Naive thymus-derived CD8-positive, alpha-beta T cell (primary cell): Measurements from ENCODE around the gene KIF20B. TPM values are rescaled to one million over a fixed set of nuclear protein-coding genes. Genes with fewer than 3 reads are reported as not detected.
A peak's percentile ranks its signal among the peaks of the same experiment; 100 is the strongest.
"Not testable (repeated sequence)": the region's sequence is repeated elsewhere in the genome, so short reads cannot be mapped to it uniquely, and the experiment has no call there.

ENCODE experiments used
- ATAC-seq, 2 donors: fragments of 150-1000 bp; cut with Tn5 transposase in 1 of 2; sonication (Bioruptor Pico), chemical (Tn5 transposase) in 1 of 2; 1 replicate in 1 of 2; 2 replicates in 1 of 2; pipeline ENCODE4 v1.10.0; 2021; ENCODE audit warnings: mild to moderate bottlenecking in 2 of 2, moderate library complexity in 2 of 2
- POLR2A ChIA-PET: fragments of 350-600 bp; sonication (Branson Sonifier 250); formaldehyde crosslinking; loops from one replicate; lab custom pipeline; 2021; ENCODE audit warnings: antibody characterized with exemption; lab: Charles Lee
- DNase-seq, 10 donors: peaks; one replicate each; pipeline versions ENCODE4 v3.0.0 to v3.0.0-alpha.2; 2020 to 2022
- H3K27ac Mint-ChIP-seq, 10 donors: one replicate each; pipeline ENCODE4 v1.8.0; 2020 to 2022; ENCODE audit warnings: mild to moderate bottlenecking in 10 of 10, mixed read lengths in 10 of 10, moderate library complexity in 4 of 10, inconsistent platforms in 1 of 10
- H3K27me3 Mint-ChIP-seq, 5 donors: one replicate each; pipeline ENCODE4 v1.8.0; 2021 to 2022; ENCODE audit warnings: mixed read lengths in 5 of 5
- H3K36me3 Mint-ChIP-seq, 3 donors: one replicate each; pipeline ENCODE4 v1.8.0; 2020 to 2022; ENCODE audit warnings: mixed read lengths in 3 of 3, mild to moderate bottlenecking in 2 of 3, inconsistent platforms in 1 of 3
- H3K4me1 Mint-ChIP-seq, 4 donors: one replicate each; pipeline ENCODE4 v1.8.0; 2021 to 2022; ENCODE audit warnings: mixed read lengths in 4 of 4
- H3K4me3 Mint-ChIP-seq, 10 donors: one replicate each; pipeline ENCODE4 v1.8.0; 2020 to 2022; ENCODE audit warnings: mild to moderate bottlenecking in 10 of 10, mixed read lengths in 10 of 10, moderate library complexity in 6 of 10, inconsistent platforms in 1 of 10
- H3K9me3 Mint-ChIP-seq, 9 donors: one replicate each; pipeline ENCODE4 v1.8.0; 2020 to 2022; ENCODE audit warnings: mixed read lengths in 9 of 9, mild to moderate bottlenecking in 3 of 9, inconsistent platforms in 1 of 9, moderate library complexity in 1 of 9
- polyA plus RNA-seq, 3 donors: library from polyadenylated mRNA; unstranded; fragments of 300-500 nt; fragmentation: Illumina TruSeq; gene quantifications; one replicate each; pipeline ENCODE4 v1.2.3, GENCODE V29; 2021
- total RNA-seq, 8 experiments: library from RNA in 2 of 8; stranded (reverse) in 2 of 8; gene quantifications; one replicate each; pipeline ENCODE4 v1.2.3 and lab custom pipeline; 2021 to 2026

KIF20B gene
- total and polyA plus RNA-seq, 5 experiments from 2014 or later = 10.6 to 22.6 (median 18.8) TPM

GRCh38 chr10:89750441-89750840 lies 49.1 kb downstream of the KIF20B start:
- peaks cover 0 to 31% (median 21%) of the 10 kb centered on the region in 3 donors for H3K36me3 Mint-ChIP-seq
- H3K9me3 Mint-ChIP-seq = peaks cover 0 to 2% (median 0%) of the 10 kb centered on the region in 9 donors
- H3K4me3 Mint-ChIP-seq = no peak overlapping the region
- no peak for ATAC-seq
- no peaks in the 10 kb centered on the region for H3K4me1 Mint-ChIP-seq
- POLR2A ChIA-PET = no interaction called here
- no peaks in the 10 kb centered on the region for H3K27me3 Mint-ChIP-seq
- DNase-seq = no peak
- H3K27ac Mint-ChIP-seq = no peak overlapping the region

GRCh38 chr10:89755374-89755773 lies 54.0 kb downstream of the KIF20B start:
- DNase-seq (no peak), ATAC-seq (no peak)
- peaks cover 5 to 57% (median 25%) of the 10 kb centered on the region in 3 donors for H3K36me3 Mint-ChIP-seq
- POLR2A ChIA-PET = interaction anchor here (0.6 kb wide), 1 partner anchor 1992 kb away, joined by 5 read pairs; no protein-coding TSS in a partner anchor
- no peak overlapping the region for H3K4me3 Mint-ChIP-seq
- no peaks in the 10 kb centered on the region for H3K27me3 Mint-ChIP-seq
- H3K4me1 Mint-ChIP-seq = no peaks in the 10 kb centered on the region
- no peaks in the 10 kb centered on the region for H3K9me3 Mint-ChIP-seq
- peak overlapping the region in 1 of 10 donors; percentile 34 for H3K27ac Mint-ChIP-seq

GRCh38 chr10:89759531-89759930 lies 58.1 kb downstream of the KIF20B start:
- POLR2A ChIA-PET = no interaction called here
- no peak for DNase-seq
- ATAC-seq = no peak
- H3K4me3 Mint-ChIP-seq = no peak overlapping the region
- peaks cover 22 to 79% (median 54%) of the 10 kb centered on the region in 3 donors for H3K36me3 Mint-ChIP-seq
- H3K27ac Mint-ChIP-seq = no peak overlapping the region
- no peaks in the 10 kb centered on the region for H3K4me1 Mint-ChIP-seq
- no peaks in the 10 kb centered on the region for H3K27me3 Mint-ChIP-seq
- H3K9me3 Mint-ChIP-seq = peaks cover 0 to 1% (median 0%) of the 10 kb centered on the region in 9 donors

- H3K27me3 Mint-ChIP-seq, H3K27ac Mint-ChIP-seq, H3K4me1 Mint-ChIP-seq, ATAC-seq, H3K9me3 Mint-ChIP-seq, H3K4me3 Mint-ChIP-seq, DNase-seq, POLR2A ChIA-PET: not testable (repeated sequence)
- H3K36me3 Mint-ChIP-seq = peaks cover 21 to 72% (median 62%) of the 10 kb centered on the region in 3 donors
These were observed 62.3 kb downstream of the KIF20B start for GRCh38 chr10:89763671-89764070.

GRCh38 chr10:89771684-89772083 lies 70.3 kb downstream of the KIF20B start:
- no peak for ATAC-seq
- Mint-ChIP-seq H3K27me3 (no peaks in the 10 kb centered on the region), H3K9me3 (no peaks in the 10 kb centered on the region), H3K4me3 (no peak overlapping the region), H3K4me1 (no peaks in the 10 kb centered on the region), H3K36me3 (peaks cover 17 to 59% (median 30%) of the 10 kb centered on the region in 3 donors), H3K27ac (no peak overlapping the region)
- POLR2A ChIA-PET = no interaction called here
- DNase-seq = no peak

- ATAC-seq (no peak), DNase-seq (no peak)
- Mint-ChIP-seq H3K27ac (no peak overlapping the region), H3K27me3 (no peaks in the 10 kb centered on the region), H3K9me3 (no peaks in the 10 kb centered on the region), H3K4me3 (no peak overlapping the region), H3K4me1 (no peaks in the 10 kb centered on the region), H3K36me3 (peaks cover 17 to 60% (median 32%) of the 10 kb centered on the region in 3 donors)
- POLR2A ChIA-PET = no interaction called here
These were observed 71.7 kb downstream of the KIF20B start for GRCh38 chr10:89773081-89773480.

GRCh38 chr10:89776665-89777064 lies 75.3 kb downstream of the KIF20B start:
- ATAC-seq (no peak), DNase-seq (no peak)
- no peaks in the 10 kb centered on the region for H3K4me1 Mint-ChIP-seq
- POLR2A ChIA-PET = no interaction called here
- no peaks in the 10 kb centered on the region for H3K9me3 Mint-ChIP-seq
- H3K27ac Mint-ChIP-seq = no peak overlapping the region
- H3K4me3 Mint-ChIP-seq = no peak overlapping the region
- H3K27me3 Mint-ChIP-seq = no peaks in the 10 kb centered on the region
- H3K36me3 Mint-ChIP-seq = peaks cover 10 to 40% (median 27%) of the 10 kb centered on the region in 3 donors

GRCh38 chr10:89782470-89782869 lies 81.1 kb downstream of the KIF20B start:
- Mint-ChIP-seq H3K4me1 (no peaks in the 10 kb centered on the region), H3K36me3 (peaks cover 0 to 13% (median 7%) of the 10 kb centered on the region in 3 donors), H3K27me3 (no peaks in the 10 kb centered on the region), H3K4me3 (no peak overlapping the region), H3K27ac (no peak overlapping the region), H3K9me3 (peaks cover 0 to 3% (median 0%) of the 10 kb centered on the region in 9 donors)
- ATAC-seq (no peak), DNase-seq (no peak)
- POLR2A ChIA-PET = no interaction called here

- H3K36me3 Mint-ChIP-seq = peaks cover 0 to 12% (median 5%) of the 10 kb centered on the region in 3 donors
- peaks cover 0 to 3% (median 0%) of the 10 kb centered on the region in 9 donors for H3K9me3 Mint-ChIP-seq
- no peaks in the 10 kb centered on the region for H3K4me1 Mint-ChIP-seq
- DNase-seq = no peak
- H3K4me3 Mint-ChIP-seq = no peak overlapping the region
- POLR2A ChIA-PET = no interaction called here
- no peaks in the 10 kb centered on the region for H3K27me3 Mint-ChIP-seq
- H3K27ac Mint-ChIP-seq = no peak overlapping the region
- no peak for ATAC-seq
These were observed 82.0 kb downstream of the KIF20B start for GRCh38 chr10:89783406-89783805.

- H3K4me3 Mint-ChIP-seq = no peak overlapping the region
- peaks cover 0 to 3% (median 0%) of the 10 kb centered on the region in 9 donors for H3K9me3 Mint-ChIP-seq
- no peak for ATAC-seq
- H3K4me1 Mint-ChIP-seq = peaks cover 0 to 4% (median under 1%) of the 10 kb centered on the region in 4 donors
- H3K27me3 Mint-ChIP-seq = peaks cover 6 to 14% (median 10%) of the 10 kb centered on the region in 5 donors
- POLR2A ChIA-PET = no interaction called here
- no peak for DNase-seq
- H3K36me3 Mint-ChIP-seq = peaks cover 0 to 3% (median 2%) of the 10 kb centered on the region in 3 donors
- H3K27ac Mint-ChIP-seq = no peak overlapping the region
These were observed 83.7 kb downstream of the KIF20B start for GRCh38 chr10:89785095-89785494.

- H3K27ac Mint-ChIP-seq = no peak overlapping the region
- H3K4me3 Mint-ChIP-seq = peak overlapping the region in 1 of 10 donors; percentile 9
- peaks cover 0 to 3% (median 0%) of the 10 kb centered on the region in 9 donors for H3K9me3 Mint-ChIP-seq
- peak in 1 of 2 donors; percentile 52 for ATAC-seq
- peaks cover 0 to 4% (median under 1%) of the 10 kb centered on the region in 4 donors for H3K4me1 Mint-ChIP-seq
- POLR2A ChIA-PET = no interaction called here
- no peaks in the 10 kb centered on the region for H3K36me3 Mint-ChIP-seq
- H3K27me3 Mint-ChIP-seq = peaks cover 14 to 21% (median 17%) of the 10 kb centered on the region in 5 donors
- DNase-seq = peak in 1 of 10 donors; percentile 19
These were observed 87.9 kb downstream of the KIF20B start for GRCh38 chr10:89789188-89789877.

- no peak overlapping the region for H3K27ac Mint-ChIP-seq
- POLR2A ChIA-PET = no interaction called here
- H3K36me3 Mint-ChIP-seq = no peaks in the 10 kb centered on the region
- H3K9me3 Mint-ChIP-seq = no peaks in the 10 kb centered on the region
- peaks cover 14 to 21% (median 17%) of the 10 kb centered on the region in 5 donors for H3K27me3 Mint-ChIP-seq
- peaks cover 0 to 4% (median under 1%) of the 10 kb centered on the region in 4 donors for H3K4me1 Mint-ChIP-seq
- no peak overlapping the region for H3K4me3 Mint-ChIP-seq
- no peak for ATAC-seq
- no peak for DNase-seq
These were observed 90.8 kb downstream of the KIF20B start for GRCh38 chr10:89792187-89792586.

- H3K36me3 Mint-ChIP-seq = no peaks in the 10 kb centered on the region
- H3K9me3 Mint-ChIP-seq = no peaks in the 10 kb centered on the region
- H3K4me1 Mint-ChIP-seq = peaks cover 0 to 4% (median under 1%) of the 10 kb centered on the region in 4 donors
- peak in 6 of 10 donors; percentile 11 to 59 (median 42) for DNase-seq
- POLR2A ChIA-PET = no interaction called here
- ATAC-seq = peak; percentile 62 to 66
- no peak overlapping the region for H3K4me3 Mint-ChIP-seq
- H3K27ac Mint-ChIP-seq = no peak overlapping the region
- H3K27me3 Mint-ChIP-seq = peaks cover 12 to 20% (median 17%) of the 10 kb centered on the region in 5 donors
These were observed 92.4 kb downstream of the KIF20B start for GRCh38 chr10:89793649-89794254.
